HUES6 (cell line): Measurements from ENCODE around the gene CLIP1.
A peak's percentile ranks its signal among the peaks of the same experiment; 100 is the strongest.
"Not testable (repeated sequence)": the region's sequence is repeated elsewhere in the genome, so short reads cannot be mapped to it uniquely, and the experiment has no call there.

ENCODE experiments used
- H3K27ac ChIP-seq: 2 replicates; pipeline ENCODE4 v1.7.0; 2013; ENCODE audit warnings: low read depth, mild to moderate bottlenecking, low read length, inconsistent platforms
- H3K27me3 ChIP-seq: 2 replicates; pipeline ENCODE4 v1.6.1; 2013; ENCODE audit warnings: low read length; ENCODE audit not compliant: control insufficient read depth, insufficient read depth
- H3K36me3 ChIP-seq: 2 replicates; pipeline ENCODE4 v1.6.1; 2013; ENCODE audit warnings: low read length; ENCODE audit not compliant: control insufficient read depth, insufficient read depth
- H3K4me1 ChIP-seq: 2 replicates; pipeline ENCODE4 v1.6.1; 2013; ENCODE audit warnings: low read length; ENCODE audit not compliant: control insufficient read depth, insufficient read depth
- H3K4me3 ChIP-seq: 2 replicates; pipeline ENCODE4 v1.5.1; 2013; ENCODE audit warnings: low read depth, low read length
- H3K9ac ChIP-seq: one replicate; pipeline ENCODE4 v1.6.1; 2013; ENCODE audit warnings: mild to moderate bottlenecking, low read length
- H3K9me3 ChIP-seq: 2 replicates; pipeline ENCODE4 v1.6.1; 2013; ENCODE audit warnings: low read depth, low read length; ENCODE audit not compliant: control insufficient read depth, insufficient read depth

CLIP1 gene

GRCh38 chr12:122421821-122422729, at the start of gene CLIP1:
Gene CLIP1, minus strand, starts transcription at chr12:122422669. Its CDS starts 42,217 bp downstream, at chr12:122380452.
- no peaks in the 10 kb centered on the region for H3K27me3 ChIP-seq
- H3K9ac ChIP-seq = peak within 1 kb of the TSS; percentile 94
- H3K36me3 ChIP-seq = no peaks in the 10 kb centered on the region
- H3K4me3 ChIP-seq = peak within 1 kb of the TSS; percentile 81
- H3K27ac ChIP-seq = peak within 1 kb of the TSS; percentile 81; the same call in 1 of the 2 replicates
- H3K9me3 ChIP-seq = no peaks in the 10 kb centered on the region
- peaks cover 11% of the 10 kb centered on the region for H3K4me1 ChIP-seq

GRCh38 chr12:122471324-122472226, 49.1 kb upstream of the CLIP1 start:
- Histone ChIP-seq H3K27ac (no peak overlapping the region), H3K9me3 (no peaks in the 10 kb centered on the region), H3K36me3 (peaks cover 49% of the 10 kb centered on the region), H3K9ac (no peak overlapping the region), H3K27me3 (no peaks in the 10 kb centered on the region), H3K4me1 (no peaks in the 10 kb centered on the region), H3K4me3 (no peak overlapping the region)

- not testable (repeated sequence) for H3K4me1 ChIP-seq, H3K9me3 ChIP-seq, H3K27ac ChIP-seq, H3K27me3 ChIP-seq, H3K4me3 ChIP-seq, H3K9ac ChIP-seq
- peaks cover 39% of the 10 kb centered on the region for H3K36me3 ChIP-seq
These were observed 48.1 kb upstream of the CLIP1 start for GRCh38 chr12:122470576-122470975.

- H3K4me3 ChIP-seq, H3K4me1 ChIP-seq, H3K9me3 ChIP-seq, H3K27me3 ChIP-seq, H3K9ac ChIP-seq, H3K27ac ChIP-seq: not testable (repeated sequence)
- peaks cover 32% of the 10 kb centered on the region for H3K36me3 ChIP-seq
These were observed 47.4 kb upstream of the CLIP1 start for GRCh38 chr12:122469856-122470255.

GRCh38 chr12:122467983-122468382, 45.5 kb upstream of the CLIP1 start:
- peaks cover 14% of the 10 kb centered on the region for H3K36me3 ChIP-seq
- no peak overlapping the region for H3K4me3 ChIP-seq
- no peaks in the 10 kb centered on the region for H3K27me3 ChIP-seq
- no peak overlapping the region for H3K27ac ChIP-seq
- no peaks in the 10 kb centered on the region for H3K9me3 ChIP-seq
- H3K9ac ChIP-seq = no peak overlapping the region
- H3K4me1 ChIP-seq = no peaks in the 10 kb centered on the region

- not testable (repeated sequence) for H3K9ac ChIP-seq, H3K9me3 ChIP-seq, H3K36me3 ChIP-seq, H3K27me3 ChIP-seq, H3K27ac ChIP-seq, H3K4me3 ChIP-seq, H3K4me1 ChIP-seq
These were observed 42.0 kb upstream of the CLIP1 start for GRCh38 chr12:122464317-122465042.

GRCh38 chr12:122460641-122461040, 38.2 kb upstream of the CLIP1 start:
- Histone ChIP-seq H3K4me3 (no peak overlapping the region), H3K27ac (no peak overlapping the region), H3K27me3 (no peaks in the 10 kb centered on the region), H3K36me3 (no peaks in the 10 kb centered on the region), H3K9ac (no peak overlapping the region), H3K9me3 (no peaks in the 10 kb centered on the region), H3K4me1 (no peaks in the 10 kb centered on the region)

GRCh38 chr12:122460061-122460460, 37.6 kb upstream of the CLIP1 start:
- H3K36me3 ChIP-seq = no peaks in the 10 kb centered on the region
- no peaks in the 10 kb centered on the region for H3K27me3 ChIP-seq
- H3K9ac ChIP-seq = no peak overlapping the region
- no peak overlapping the region for H3K27ac ChIP-seq
- no peak overlapping the region for H3K4me3 ChIP-seq
- no peaks in the 10 kb centered on the region for H3K4me1 ChIP-seq
- H3K9me3 ChIP-seq = no peaks in the 10 kb centered on the region

GRCh38 chr12:122459211-122459610, 36.7 kb upstream of the CLIP1 start:
- H3K27me3 ChIP-seq = no peaks in the 10 kb centered on the region
- no peak overlapping the region for H3K4me3 ChIP-seq
- H3K4me1 ChIP-seq = no peaks in the 10 kb centered on the region
- H3K27ac ChIP-seq = no peak overlapping the region
- no peaks in the 10 kb centered on the region for H3K9me3 ChIP-seq
- no peak overlapping the region for H3K9ac ChIP-seq
- no peaks in the 10 kb centered on the region for H3K36me3 ChIP-seq

- no peaks in the 10 kb centered on the region for H3K4me1 ChIP-seq
- no peak overlapping the region for H3K4me3 ChIP-seq
- H3K27me3 ChIP-seq = no peaks in the 10 kb centered on the region
- no peaks in the 10 kb centered on the region for H3K9me3 ChIP-seq
- H3K9ac ChIP-seq = no peak overlapping the region
- no peak overlapping the region for H3K27ac ChIP-seq
- H3K36me3 ChIP-seq = no peaks in the 10 kb centered on the region
These were observed 35.9 kb upstream of the CLIP1 start for GRCh38 chr12:122458105-122459035.
